OCI-LY7 (cell line): ENCODE measurements around the gene KRT28.

Experiments
- EZH2phosphoT487 ChIP-seq: fragments of 200-600 bp; sonication (generic); IDR thresholded peaks from 2 replicates; pipeline ENCODE4 v1.6.1; 2018; ENCODE audit warnings: low read depth, borderline replicate concordance, mild to moderate bottlenecking, mixed run types, antibody characterized with exemption, low read length, moderate library complexity, mixed read lengths
- TF ChIP-seq, protein P1 (sequence below): fragments of 200-600 bp; sonication (generic); conservative IDR thresholded peaks from 2 replicates; pipeline ENCODE4 v1.5.1; 2014; ENCODE audit warnings: mild to moderate bottlenecking, antibody characterized with exemption, low read length, moderate library complexity, mixed read lengths

DNA sequence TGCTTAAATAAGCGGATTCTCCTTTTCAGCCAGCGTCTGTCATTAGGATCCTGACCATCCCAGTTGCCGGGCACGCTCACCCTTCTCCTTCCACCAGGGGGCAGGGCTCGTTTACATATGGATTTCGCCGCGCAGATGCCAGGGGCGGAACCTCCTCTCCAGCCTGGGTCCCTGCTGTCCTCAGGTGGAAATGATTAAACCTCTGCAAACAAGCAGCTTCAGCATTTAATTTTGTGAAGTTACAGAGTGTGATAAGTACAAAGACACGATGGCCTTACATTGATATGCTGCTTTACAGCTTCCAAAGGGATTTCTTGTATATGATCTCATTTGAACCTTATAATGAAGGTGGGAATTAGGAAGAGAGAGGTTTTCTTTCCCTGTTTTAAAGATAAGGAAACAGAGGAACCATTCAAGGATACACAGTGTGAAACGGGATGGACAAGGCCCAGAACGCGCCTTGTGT lies 3.9 kb upstream of the KRT28 start:
- TF ChIP-seq, protein P1, sequence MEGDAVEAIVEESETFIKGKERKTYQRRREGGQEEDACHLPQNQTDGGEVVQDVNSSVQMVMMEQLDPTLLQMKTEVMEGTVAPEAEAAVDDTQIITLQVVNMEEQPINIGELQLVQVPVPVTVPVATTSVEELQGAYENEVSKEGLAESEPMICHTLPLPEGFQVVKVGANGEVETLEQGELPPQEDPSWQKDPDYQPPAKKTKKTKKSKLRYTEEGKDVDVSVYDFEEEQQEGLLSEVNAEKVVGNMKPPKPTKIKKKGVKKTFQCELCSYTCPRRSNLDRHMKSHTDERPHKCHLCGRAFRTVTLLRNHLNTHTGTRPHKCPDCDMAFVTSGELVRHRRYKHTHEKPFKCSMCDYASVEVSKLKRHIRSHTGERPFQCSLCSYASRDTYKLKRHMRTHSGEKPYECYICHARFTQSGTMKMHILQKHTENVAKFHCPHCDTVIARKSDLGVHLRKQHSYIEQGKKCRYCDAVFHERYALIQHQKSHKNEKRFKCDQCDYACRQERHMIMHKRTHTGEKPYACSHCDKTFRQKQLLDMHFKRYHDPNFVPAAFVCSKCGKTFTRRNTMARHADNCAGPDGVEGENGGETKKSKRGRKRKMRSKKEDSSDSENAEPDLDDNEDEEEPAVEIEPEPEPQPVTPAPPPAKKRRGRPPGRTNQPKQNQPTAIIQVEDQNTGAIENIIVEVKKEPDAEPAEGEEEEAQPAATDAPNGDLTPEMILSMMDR = peak; percentile 93
- TF ChIP-seq EZH2phosphoT487 = no peak
